ENCODE data around the gene MSTN.
"Not testable (repeated sequence)": the region's sequence is repeated elsewhere in the genome, so short reads cannot be mapped to it uniquely, and the experiment has no call there.

- not testable (repeated sequence) for TF ChIP-seq CTCF, POLR2A, EP300 (IDR thresholded peaks at IDR 0.05)
Observed at GRCh38 chr2:190015969-190016368, 46.6 kb downstream of the MSTN start.

Data from suprapubic skin (tissue), 3 donors.